ENCODE data around the gene PRPF4.
"Not testable (repeated sequence)": the region's sequence is repeated elsewhere in the genome, so short reads cannot be mapped to it uniquely, and the experiment has no call there.

PRPF4 gene

GRCh38 chr9:113269355-113269754 is 6.1 kb upstream of the PRPF4 start:
- DNase-seq = no peak

GRCh38 chr9:113269871-113270270 is 5.6 kb upstream of the PRPF4 start:
- DNase-seq = no peak

DNA sequence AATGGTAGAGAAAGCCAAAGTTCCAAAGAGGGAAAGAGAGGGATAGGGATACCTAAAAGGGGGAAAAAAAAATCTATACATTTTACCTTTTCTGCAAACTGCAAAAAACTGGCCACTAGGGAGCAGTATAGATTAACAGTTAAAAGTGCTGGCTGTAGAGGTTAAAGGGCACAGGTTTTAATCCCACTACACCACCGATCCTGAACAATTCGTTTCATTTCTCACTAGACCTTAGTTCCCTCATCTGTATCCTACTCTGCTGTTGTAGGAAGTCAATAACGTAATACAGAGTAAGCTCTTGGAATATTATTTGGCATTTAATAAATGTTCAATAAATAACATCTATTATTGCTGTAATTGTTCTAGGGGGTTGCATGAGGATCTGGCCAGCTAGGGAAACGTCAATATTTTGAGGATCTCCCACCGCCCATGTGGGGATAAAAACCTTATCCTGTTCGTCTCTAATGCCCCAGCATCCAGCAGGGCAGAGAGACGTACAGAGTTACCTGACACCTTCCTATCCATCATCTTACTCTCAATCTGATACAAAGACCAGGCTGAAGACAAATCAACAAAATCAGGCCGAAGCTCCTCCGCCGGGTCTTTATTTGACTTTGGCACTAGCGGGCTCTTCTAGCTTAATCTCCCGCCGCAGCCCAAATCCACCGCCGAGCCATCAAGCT is 843 bp upstream of the PRPF4 start:
- DNase-seq = no peak

DNA sequence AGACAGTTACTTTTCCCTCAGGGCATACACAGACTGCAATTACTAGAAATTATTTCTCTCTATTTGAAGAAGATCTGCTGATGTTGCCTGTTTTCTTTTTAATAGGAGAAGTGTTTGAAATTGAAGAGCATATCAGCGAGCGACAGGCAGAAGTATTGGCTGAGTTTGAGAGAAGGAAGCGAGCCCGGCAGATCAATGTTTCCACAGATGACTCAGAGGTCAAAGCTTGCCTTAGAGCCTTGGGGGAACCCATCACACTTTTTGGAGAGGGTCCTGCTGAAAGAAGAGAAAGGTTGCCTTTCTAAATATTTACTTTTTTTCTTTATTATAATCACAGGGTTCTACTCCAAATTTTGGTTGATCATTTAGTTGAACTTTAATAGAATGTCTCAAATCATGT is 3.4 kb downstream of the PRPF4 start:
- no peak for DNase-seq

DNA sequence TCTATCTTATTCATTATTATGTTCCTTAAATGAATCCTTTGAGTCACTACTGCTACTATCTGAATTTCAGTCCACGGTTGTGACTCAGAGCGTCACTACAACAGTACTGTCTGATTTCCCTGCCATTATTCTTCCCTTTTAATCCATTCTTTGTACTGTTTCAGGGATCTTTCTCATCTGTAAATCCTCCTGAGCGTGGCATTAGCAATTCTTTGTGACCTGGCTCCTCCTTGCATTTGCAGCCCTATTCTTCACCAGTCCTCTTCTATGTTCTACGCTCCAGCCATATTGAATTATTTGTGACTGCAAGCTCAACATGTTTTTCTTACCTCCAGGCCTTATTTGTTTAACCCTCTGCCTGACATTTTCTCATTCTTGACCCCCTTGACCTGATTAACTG is 5.9 kb downstream of the PRPF4 start:
- DNase-seq = no peak

GRCh38 chr9:113289091-113289490 is 13.6 kb downstream of the PRPF4 start:
- DNase-seq = no peak

GRCh38 chr9:113290052-113290607 is 14.7 kb downstream of the PRPF4 start:
- no peak for DNase-seq

DNA sequence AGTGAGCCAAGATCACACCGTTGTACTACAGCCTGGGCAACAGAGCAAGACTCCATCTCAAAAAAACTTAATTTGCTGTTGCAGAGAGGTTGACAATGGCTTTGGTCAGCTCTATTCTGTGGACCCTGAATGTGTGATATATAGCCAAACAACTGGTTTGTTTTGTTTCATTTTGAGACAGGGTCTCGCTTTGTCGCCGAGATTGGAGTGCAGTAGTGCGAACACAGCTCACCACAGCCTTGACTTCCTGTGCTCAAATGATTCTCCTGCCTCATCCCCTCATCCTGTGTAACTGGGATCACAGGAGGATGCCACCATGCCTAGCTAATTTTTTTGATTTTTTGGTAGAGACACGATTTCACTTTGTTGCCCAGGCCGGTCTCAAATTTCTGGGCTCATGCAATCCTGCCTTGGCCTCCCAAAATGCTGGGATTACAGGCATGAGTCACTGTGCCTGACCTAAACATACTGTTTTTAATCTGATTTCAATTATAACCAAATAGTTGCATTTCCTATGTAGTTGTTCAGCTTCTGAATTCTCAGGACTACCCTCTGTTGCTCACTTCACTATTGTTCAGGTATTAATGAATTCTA is 17.9 kb downstream of the PRPF4 start:
- no peak for DNase-seq

GRCh38 chr9:113296247-113296646 is 20.8 kb downstream of the PRPF4 start:
- DNase-seq = not testable (repeated sequence)

GRCh38 chr9:113296796-113297558 is 21.5 kb downstream of the PRPF4 start:
- no peak for DNase-seq

DNA sequence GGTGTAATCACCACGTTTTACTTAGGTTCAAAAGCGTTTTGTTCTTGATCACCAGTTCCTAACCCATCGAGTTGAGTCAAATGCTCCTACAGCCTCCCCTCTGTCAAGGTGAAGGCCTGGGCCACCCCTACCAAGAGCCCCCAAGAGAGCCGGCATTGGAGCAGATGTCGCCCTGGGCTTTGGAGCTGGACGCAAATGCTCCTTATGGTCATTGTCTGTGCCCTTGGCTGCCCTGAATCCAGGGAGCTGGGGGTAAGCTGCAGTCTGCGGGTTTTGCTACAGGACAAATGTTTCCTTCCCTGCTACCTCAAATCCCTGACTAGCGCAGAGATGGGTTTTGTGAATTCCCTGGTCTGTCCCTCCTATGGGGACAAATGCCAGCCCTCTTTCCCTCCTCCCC is 22.9 kb downstream of the PRPF4 start:
- DNase-seq = no peak

DNA sequence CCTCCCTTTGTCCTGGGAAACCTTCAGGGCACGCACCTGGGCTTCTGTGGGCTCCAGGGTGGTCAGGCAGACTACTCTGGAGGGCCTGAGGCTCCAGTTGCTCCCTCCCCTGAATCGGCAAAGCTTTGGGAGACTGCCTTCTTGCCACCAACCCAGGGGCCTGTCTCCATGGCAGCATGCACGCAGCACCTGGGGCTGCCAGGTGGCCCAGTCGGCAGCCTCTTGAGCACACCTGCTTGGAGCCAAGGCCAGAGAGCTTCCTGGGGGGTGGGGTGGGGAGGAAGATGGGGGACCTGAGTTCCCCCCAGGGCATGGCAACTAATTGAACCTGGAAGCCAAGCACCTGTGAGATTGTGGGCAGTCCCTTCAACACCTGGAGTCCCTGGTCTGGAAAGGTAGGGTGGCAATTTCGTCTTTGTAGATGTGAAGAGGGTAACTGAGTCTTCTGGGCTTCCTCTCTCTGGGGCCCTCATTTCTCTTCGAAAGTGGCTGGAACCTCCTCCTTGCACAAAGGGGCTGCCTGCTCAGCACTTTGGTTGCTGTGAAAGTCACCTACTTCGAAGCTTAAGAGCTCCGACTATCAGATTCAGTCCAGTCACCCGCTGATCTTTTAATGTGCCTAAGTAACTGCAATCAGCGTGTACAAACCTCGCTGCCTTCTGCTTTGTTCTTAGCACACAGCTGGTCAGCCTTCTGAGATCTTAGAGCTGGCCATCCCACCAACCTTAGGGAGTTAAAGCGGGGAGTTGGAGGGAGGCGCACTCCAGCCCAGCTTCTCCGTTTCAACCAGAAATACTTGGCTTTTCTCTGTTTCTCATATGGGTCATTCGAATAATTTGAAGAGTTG is 23.7 kb downstream of the PRPF4 start:
- no peak for DNase-seq

DNA sequence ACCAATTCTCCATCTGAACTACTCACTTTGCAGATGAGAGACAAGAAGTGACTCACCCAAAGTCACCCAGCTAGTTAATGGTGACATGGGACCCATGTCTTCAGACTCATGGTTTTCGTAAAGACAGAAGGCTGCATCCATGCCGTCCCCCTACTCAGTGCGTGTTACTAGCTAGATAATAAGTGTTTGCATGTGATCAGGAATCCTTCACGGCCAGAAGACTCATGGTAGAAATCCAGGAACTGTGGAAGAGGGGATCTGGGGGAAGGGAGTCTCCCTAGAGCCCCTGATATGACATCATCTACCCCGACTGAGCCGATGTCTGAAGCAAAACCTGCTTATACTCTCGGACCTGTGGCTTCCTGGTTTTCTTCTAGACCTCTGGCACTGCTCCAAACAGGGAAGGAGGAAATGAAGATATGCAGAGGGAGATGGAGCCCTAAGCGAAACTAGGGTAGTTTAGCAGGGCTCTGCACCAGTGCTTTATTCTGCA is 24.4 kb downstream of the PRPF4 start:
- DNase-seq = no peak

DNA sequence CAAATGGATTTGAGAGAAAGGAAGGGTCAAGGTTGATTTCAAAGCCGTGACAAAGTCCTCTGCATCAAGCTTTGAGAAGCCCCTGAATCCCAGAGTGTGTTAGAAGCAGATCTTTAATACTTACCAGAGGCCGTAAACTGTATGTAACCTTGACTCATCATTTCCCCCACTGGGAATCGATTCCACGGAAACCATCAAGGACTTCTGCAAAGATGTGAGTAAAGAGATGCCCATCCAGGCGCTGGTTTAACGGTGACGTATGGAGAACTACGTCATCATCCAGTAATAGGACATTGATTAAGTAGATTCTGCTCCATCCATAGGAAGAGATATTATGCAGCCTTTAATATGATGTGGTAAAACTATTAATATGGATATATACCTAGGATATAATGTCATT is 26.1 kb downstream of the PRPF4 start:
- no peak for DNase-seq

DNA sequence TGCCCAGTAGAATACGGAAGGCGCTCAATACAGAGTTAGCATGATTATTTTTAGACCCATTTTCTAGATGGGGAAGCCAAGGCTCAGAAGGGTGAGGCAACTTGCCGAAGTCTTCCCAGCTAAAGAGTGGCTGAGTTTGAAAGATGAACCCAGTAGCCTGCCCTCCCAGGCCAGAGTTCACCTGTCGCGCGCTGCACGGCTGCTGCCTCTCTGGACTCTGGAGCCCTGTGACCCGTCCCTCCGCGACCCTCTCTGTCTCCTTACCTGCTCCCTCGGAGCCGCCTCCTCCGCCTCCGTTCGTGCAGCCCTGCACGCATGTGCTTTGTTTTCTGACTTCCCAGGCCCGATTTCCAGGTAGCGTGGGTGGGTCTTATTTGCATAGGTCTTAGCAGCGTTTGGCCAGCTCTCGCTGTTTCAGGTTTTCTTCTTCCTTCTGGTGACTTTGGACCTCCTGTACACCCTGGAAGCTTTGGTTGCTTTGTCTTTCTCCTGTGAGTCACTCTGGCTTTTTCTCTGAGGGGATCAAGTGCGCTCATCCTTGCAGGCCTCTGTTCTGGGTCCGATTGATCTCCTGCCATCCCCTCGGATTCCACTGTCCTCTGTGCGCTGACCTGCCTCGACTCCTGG is 27.4 kb downstream of the PRPF4 start, which contains the start of gene RNF183:
RNF183 (minus strand) TSS at position 585 of the 627 bp plus-strand sequence. CDS start 5,192 bp downstream, outside the sequence.
- no peak for DNase-seq

- DNase-seq = no peak
These were observed 31.1 kb downstream of the PRPF4 start for GRCh38 chr9:113306566-113306965.

- DNase-seq = no peak
These were observed 32.0 kb downstream of the PRPF4 start for GRCh38 chr9:113307396-113307975.

GRCh38 chr9:113309204-113309813 is 33.9 kb downstream of the PRPF4 start:
- DNase-seq = no peak

GRCh38 chr9:113310538-113310937 is 35.1 kb downstream of the PRPF4 start:
- DNase-seq = no peak

- no peak for DNase-seq
These were observed 36.5 kb downstream of the PRPF4 start for GRCh38 chr9:113311961-113312360.

DNA sequence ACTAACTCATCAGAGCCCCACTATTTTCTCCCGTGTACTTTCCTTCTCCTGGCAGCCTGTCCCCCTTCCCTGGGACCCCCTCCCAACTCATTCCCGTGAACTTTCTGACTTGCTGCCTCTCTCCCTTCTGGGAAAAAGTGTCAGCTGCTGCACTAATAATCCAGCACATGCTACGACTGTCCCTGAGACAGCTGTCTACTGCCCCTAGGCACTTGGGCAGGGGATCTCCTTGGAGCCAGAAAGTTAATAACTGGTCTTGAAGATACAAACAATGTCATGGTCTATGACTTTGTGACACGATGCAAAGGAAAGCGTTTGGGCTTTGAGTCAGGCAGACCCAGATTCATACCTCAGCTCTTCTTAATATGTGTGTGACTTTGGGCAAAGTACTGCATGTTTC is 37.8 kb downstream of the PRPF4 start:
- DNase-seq = no peak
